Fibroblast of skin of right biceps (primary cell): ENCODE measurements around the gene TSPOAP1.
A peak's percentile ranks its signal among the peaks of the same experiment; 100 is the strongest.

Source experiments
- DNase-seq: peaks from one replicate; pipeline ENCODE4 v3.0.0-alpha.2; 2013

Gene TSPOAP1

DNA sequence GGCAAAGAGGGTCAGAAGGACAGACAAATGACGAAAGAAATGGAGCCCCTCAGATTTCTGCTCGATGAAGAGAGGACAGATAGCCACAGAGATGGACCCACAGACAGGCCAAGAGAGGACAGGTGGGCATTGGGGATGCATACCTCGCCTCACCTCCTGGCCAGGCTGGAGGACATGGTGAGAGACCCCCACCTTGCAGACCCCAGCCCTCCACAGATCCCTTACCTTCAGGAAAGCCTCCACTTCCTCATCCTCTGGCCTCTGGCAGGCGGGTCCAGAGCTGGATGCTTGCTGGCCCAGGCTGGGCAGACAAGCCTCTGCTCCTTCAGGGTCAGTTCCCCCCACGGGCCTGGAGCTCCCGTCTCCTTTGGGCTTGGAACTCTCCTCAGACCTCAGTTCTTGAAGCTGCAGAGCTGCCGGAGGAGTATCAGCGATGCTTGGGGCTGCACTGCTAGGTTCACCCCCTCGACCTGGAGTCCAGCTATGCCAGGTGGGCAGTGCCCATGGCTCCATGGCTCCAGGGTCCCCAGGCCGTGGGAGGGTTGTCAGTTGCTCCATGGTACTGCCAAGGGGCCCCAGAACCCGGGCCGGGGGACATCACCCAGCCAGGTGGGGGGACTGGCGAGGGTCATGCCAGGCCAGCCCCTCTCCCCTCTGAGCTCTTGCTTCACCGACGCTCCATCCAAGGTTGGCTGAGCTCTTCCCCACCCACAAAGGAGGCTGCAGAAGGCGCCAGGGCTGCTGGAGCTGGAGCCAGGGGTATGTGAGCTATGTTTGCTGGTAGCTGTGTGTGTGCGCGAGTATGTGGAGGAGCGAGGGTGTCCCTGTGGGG, 1.0 kb downstream of the TSPOAP1 start:
- peak; percentile 40 for DNase-seq

DNA sequence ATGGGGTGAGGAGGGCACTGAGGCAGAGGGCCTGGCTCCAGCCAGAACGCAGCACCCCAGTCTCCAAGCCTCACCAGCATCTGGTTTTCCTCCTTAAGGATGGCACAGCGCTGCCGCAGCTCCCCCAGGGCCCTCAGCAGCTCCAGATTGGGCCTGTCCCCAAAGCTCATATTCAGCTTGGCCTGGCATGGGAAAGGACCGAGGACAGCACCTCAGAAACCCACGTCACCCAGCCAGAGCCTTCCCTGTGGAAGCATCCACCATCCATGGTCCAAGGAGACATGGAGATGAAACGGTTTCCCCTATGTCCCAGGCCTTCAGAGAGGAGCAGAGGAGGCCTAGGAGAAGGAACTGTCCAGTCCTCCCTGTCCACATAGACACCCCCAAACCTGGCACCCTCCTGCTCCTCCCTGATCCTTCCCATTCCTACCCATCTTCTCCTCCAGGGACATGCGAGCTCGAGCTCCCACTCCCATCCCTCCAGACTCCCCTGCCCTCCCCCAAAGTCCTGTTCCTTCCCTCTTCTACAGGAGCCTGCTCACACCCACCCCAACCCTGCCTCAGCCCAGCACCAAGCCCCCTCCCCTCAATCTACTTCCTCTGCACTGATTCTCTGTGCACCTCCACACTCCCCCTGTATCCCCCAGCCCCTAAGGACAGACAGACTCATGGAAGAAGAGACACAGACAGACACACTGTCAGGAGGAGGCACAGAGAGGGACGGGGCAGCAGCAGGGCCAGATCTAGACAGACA, 1.8 kb downstream of the TSPOAP1 start:
- no peak for DNase-seq

DNA sequence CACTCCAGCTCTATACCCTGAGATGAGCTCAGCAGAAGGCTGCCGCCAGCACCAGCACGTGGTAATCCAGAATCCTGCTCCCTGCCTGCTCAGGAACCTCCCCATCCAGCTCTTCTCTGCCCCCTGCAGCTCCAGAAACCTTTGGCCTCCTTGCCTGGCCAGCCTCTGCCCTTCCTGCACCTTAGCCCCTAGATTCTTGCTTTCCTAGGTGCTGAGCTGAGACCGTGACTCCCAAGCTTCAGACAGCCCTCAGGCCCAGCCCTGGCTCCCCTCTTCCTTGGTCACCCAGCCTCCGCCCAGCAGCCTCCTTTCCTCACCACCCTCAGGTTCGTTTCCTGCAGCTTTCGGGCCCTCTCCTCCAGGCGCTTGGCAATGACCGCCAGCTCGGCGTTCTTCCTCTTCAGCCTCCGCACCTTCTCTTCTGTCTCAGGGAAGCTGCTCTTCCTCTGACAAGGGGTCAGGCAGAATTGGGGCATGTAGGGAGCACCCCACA, 2.6 kb downstream of the TSPOAP1 start:
- no peak for DNase-seq

DNA sequence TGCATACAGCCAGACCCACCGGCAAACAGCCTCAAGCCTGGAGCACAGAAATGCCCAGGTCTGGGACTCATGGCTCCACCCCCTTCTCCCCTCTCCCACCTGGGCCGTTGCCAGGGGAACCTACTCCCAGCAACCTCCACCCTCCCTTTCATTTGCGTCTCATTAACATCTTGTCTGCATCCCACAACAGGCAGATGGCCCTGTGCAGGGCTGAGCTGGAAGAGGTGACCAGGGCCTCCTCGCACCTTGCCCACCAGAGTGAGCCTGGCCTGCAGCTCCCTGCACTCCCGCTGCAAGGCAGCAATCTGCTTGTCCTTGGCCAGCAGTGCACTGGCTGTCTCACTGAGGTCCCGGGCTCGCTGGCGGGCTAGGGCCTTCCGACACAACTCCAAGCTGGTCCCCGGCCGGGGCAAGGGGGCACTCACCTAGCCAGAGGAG, 3.3 kb downstream of the TSPOAP1 start:
- no peak for DNase-seq

DNA sequence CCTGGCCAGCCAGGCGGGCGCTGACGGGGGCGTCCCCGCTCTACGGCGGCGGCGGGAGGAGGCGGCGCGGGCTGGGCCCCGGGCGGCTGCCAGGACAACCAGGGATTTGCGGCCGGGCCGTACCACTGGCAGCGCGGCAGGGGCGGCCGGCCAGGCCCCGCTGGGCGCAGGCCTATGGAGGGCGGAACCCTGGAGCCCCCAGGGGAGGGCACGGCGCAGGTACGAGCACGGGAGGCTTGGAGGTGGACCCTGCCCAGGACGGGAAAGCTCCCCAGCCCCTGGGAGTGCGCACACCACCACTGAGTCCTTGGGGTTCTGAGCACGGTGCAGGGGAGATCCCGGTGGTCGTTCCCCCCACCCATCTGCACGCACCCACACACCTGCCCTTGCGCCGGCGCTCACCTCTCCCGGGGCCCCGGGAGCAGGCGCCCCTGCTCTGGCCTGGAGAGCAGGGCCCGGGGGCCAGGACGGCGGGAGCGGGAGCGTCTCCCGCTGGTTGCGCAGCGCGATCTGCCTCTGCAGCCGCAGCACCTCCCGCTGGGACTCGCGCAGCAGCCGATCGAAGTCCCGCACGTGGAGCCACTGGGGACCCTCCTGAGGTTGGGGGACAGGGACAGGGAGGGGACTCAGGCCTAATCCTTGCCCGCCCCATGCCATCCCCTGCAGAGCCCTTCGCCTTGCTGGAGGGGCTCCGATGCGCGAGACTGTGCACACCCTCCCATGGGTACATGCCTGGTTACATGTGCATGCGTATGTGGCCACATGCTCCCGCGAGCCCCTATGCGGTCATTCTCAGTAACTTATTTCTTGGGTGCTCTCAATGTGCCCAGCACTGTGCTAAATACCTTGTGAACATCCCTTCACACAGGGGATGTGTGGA, 3.9 kb downstream of the TSPOAP1 start:
- DNase-seq, result peak; percentile 61

DNA sequence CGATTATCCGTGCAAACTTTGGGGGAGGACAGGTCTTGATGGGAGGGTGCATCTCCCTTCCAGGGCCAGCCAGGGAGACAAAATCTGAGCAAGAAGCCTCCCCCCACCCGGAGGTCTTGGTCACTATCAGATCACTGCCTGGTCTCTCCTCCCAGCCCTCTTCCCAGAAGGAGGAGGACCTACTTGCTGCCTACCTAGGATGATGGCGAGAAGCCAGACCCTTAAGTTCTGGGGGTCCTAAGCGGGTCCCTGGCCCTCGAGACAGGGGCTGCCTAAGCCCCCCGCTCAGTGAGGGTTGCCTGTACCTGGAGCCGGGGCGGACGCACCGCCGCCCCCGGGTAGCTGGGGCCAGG, 4.6 kb downstream of the TSPOAP1 start:
- DNase-seq, result no peak

DNA sequence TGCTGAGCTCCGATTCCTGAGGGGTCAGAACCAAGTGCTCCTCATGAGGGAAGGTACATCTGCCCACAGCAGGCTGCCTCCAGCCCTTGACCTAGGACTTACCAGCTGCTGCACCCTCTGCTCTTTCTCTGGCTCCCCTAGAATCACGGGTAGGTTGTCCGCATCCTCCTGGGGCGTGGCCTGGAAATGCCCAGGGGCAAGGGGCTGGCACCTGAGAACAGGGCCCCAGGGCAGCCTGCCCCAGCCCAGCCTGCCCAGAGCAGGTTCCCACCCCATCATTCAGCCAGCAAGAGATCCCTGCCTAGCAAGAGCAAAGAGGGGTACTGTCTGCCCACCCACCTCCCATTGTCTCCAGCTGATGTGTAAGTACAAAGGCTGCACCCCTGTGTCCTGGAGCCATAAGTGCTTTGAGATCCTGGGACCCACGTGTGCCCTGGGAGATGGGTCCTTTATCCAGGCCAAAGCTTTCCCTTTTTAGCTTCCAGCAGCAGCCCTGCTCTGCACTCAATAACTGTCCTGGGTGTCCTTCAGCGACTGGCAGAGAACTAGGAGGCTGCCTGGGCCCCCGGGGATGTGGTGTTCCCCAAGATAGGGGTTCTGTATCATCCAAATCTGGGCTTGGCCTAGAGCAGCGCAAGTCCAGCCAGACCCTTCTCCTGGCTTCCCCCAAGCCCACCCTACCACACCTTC, 5.1 kb downstream of the TSPOAP1 start:
- DNase-seq, result no peak

DNA sequence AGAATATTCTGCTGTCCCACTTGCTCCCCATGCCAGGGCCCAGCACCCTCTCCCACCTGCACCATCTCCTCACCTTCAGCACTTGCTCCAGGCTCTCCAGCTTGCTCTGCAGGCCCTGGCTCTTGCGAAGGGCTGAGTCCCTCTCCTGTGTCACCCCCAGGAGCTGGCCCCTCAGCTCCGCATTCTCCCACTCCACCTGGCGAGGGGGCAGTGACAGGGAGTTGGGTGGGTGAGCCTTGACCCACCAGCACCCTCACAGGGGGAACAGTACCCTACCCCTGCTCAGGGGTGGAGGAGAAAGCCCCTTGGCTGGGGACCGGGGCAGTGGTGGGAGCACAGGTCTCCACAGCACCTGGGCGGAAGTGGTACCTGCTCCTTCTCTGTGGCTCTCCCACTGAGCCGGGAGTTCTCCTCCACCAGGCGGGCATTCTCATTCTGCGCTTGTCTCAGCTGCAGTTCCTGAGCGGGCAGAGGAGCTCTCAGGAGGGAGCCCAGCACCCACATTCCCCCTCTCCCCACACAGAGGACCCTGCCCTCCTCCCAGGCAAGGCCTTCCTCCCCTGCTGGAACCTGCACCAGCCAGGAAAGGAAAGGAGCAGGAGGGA, 5.9 kb downstream of the TSPOAP1 start:
- no peak for DNase-seq

DNA sequence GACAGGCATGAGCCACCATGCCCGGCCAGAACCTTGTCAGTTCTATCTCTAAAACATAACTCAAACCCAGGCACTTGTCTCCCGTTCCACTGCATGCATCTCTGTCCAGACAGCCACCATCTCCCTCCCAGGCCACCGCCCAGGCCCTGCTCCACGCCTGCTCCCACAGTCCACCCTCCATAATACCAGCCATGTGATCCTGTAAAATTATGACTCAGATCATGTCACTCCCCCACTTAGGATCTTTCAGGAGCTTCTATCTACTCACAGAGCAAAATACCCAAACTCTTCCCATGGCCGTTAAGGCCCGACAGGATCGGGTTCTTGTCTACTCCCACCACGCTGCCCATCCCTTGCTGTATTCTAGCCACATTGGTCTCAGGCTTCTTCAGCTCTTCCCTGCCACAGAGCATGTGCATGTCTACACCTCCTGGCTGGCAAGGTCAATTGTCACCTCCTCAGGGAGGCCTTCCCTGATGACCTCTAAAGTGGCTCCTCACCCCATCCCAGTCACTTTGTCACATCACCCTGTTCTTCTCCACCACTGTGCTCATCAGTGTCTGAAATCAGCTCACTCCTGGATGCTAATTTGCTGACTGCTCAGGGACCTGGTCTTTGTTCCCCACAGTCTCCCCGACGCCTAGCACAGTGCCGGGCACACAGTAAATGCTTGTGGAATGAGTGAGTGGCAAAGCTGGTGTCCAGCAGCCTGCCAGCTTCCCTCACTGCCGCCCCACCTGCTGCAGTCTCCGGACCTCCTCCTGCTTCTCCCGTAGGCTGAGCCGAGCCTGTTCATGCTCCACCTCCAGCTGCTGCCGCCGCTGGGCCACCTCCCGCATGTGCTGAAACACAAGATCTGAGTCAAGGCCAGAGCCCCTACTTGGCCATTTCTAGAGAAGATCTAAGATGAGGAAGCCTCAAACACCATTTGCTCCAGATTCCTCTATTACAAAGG, 6.7 kb downstream of the TSPOAP1 start:
- DNase-seq, result no peak

DNA sequence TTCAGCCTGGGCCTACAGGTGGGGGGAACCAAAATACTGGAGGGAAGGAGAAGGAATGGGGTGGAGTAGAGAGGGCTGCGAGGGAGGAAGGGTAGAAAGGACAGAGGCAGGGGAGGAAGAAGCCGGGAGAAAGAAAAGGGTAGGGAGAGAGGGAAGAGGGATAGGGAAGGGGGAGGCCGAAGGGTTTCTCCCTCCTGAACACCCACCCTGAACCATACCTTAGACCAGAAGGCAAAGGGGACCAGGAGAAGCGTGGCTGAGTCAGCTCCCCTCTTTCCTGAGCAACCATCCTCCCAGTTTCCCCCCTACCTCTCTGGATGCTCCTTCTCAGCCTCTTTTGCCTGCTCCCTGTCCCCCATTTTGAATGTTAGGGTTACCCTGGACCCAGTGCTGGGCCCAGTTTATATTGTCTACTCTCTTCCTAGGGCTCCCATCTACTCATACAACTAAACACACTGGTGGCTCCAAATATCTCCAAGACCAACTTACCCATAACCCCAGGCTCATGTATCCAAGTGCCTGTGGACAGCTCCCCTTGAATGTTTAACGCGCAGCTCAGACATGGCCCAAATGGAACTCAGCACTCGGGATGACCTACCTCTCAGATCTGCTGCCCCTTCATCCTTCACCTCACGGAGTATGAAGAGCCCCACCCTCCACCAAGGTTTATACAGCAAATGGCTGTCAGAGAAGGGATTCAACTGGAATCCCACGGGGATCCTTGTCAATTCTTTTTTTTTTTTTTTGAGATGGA, 7.8 kb downstream of the TSPOAP1 start:
- no peak for DNase-seq

DNA sequence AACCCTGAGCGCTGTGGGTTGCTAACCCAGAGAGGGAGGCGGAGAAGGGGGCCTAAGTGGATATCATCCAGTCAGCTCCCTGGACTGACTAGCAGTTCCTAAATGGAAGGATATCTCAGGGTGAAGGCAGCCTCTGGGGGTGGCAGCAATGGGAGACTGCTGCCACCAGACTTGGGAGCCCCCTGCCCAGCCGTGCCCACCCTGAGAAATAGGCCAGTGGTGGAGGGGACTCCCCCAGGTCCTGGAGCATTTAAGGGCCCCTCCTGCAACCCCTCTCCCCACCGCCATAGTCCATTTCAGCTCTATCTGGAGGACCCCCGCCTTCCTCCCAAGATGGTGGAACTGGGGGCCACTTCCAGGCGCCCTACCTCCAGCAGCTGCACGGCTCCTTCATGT, 8.4 kb downstream of the TSPOAP1 start:
- no peak for DNase-seq

DNA sequence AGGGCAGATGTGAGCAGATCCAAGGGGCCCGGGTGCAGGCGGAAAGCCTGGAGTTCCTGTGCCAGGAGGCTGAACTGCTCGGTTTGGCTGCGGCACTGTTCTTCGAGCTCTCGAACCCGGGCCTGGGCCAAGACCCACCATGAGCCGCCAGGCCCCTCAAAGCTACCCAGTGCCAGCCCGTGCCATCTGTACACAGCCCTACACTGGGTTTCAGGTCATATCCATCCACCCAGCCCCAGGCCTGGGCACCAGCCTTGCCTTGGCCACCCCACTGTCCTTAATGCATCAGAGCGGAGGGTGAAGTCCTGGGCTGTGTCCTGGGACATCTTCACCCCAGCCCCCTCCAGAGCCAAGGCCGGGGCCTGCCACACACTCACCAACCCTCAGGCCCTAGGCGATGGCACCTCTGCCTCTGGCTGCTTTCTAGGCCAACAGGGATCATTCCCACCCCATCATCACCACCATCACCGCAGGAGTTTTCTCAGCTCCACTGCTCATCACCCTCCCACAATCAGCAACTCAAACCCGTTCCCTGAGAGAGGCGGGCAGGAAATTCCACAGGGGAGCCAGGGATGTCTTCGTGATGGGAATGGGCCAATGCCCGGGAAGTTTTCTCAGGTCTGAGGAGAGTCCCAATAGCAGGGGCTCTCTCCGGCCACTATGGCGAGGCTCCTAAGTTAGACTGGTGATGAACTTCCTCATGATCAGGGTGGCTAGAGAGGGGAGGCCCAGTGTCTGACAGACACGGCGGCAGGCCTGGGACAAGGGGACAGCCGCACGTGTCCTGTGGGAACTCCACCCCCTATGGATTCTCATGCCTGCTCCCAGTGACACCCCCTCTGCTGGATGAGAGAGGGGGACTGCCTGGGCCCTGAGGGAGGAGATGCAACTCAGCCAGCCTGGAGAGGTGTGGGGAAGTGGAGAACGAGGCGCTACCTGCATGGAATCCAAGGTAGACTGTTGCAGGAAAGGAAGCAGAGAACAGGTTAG, 9.1 kb downstream of the TSPOAP1 start:
- no peak for DNase-seq

DNA sequence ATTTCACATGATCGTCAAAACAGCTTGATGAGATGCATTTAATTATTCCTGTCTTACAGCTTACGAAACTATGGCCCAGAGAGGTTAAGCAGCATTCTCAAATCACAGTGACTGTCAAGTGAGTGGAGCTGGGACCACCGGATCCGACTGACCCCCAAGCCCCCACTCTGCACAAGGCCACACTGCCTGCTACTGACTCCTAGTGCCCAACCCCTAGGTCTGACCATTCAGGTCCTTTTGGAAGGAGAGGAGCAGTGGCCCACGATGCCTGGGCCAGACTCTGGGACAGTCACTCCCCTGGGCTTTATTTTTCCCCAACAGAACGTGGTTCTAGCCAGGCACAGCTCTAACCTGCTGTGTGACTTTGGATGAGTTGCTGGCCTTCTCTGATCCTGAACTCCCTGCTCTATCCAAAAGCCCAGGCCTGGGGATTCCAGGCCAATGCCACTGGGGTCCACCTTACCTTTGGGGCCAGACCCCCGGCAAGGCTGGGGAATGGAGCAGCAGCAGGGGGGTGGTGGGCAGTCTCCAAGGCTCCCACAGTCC, 9.9 kb downstream of the TSPOAP1 start:
- no peak for DNase-seq

DNA sequence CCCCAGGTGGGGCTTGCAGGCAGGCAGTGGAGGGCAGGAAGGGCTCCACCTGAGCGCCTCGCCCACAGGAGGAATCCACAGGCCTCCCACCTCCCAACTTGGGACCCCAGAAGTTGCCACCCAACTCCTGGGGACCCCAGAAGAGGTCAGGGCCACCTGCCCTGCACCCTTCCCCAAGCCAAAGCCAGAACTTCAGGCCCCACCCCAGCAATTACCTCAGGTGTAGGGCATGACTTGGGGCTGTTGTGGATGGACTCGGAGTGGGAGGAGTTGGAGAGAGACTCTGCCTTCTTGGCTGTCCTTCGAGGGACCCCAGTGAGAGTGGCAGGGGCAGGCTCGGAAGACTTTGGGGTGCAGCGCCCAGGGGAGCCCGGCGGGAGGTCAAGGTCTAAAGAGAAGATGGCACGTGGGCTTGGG, 10.5 kb downstream of the TSPOAP1 start:
- no peak for DNase-seq

DNA sequence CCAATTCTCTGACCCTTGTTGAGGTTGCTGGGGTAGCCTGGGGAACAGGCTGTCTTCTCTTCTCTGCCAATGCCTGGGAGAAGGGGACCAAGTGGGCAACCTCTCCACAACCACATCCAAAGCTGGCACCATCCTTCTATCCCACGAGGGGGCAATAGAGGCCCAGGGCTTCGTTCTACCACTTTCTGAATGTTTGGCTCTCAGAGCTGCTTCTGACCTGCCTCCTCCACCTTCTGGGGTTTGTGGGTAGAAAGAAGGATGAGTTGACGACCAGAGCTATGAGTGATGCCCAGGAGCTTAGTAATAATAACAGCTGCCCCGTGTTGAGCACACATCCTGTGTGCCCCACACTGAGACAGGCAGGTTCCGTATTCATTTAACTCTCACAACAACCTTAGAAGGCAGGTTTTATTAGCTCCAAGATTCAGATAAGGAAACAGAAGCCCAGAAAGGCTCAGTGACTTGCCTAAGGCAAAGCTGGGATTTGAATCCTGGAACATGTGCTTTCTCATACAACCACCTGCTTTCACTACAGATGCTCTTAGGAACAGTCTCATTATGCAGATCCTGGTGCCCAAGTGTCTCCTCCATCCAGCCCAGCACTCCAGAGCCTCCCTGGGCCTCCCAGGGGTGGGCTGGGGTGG, 11.1 kb downstream of the TSPOAP1 start:
- peak; percentile 78 for DNase-seq

DNA sequence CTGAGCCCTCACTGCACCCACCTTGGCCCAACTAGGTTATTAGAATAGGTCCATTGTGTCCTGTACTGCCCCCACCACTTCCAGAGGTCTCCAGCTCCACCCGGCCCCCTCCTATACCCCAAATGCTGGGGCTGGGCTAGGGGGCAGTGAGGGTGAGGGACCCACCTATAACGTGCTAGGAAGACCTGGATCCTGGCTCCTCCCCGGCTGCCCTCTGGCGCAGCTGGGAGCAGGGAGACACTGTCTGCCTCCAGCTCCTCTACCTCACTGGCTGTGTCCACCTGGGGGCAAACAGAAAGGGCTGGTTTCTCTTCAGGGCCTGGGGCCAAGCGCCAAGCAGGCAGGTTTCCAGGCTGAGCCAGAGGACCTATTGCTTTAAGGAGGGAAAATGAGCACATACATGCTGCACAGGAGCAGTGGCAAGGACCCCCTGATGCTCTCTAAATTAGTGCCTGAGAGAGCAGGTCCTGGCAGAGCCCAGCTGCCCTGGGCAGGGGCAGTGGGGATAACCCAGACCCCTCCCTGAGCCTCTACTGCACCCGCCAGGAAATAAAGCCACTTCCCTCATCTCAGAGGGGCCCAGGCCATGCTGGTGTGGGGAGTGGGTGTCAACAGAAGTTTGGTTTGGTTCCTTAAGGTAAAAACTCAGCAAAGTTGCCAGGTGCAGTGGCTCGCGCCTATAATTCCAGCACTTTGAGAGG, 12.2 kb downstream of the TSPOAP1 start:
- no peak for DNase-seq

DNA sequence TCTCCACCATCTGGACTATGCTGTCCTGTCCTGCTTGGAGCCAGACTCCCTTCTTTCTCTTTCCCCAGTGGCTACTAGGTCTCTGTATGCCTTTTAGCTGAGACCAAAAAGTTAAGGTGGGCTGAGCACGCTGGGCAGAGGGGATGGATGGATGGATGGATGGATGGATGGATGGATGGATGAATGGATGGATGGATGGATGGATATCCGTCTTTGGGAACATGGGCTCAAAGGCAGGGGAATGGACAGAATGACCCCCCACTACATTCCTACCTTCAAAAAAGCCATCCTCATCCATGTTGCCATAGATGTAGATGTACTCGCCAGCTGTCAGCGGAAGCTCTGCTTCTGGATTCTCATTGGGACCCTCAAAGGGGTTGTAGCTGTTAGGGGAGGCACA, 12.8 kb downstream of the TSPOAP1 start:
- no peak for DNase-seq
